Activated naive CD8-positive, alpha-beta T cell treated with anti-CD3 and anti-CD28 coated beads for 36 hours (primary cell): ENCODE measurements around the gene GP1BB. TPM values are rescaled to one million over a fixed set of nuclear protein-coding genes. Genes with fewer than 3 reads are reported as not detected.

ENCODE experiments used
- DNase-seq: peaks from one replicate; pipeline ENCODE4 v3.0.0; 2021
- H3K27ac Mint-ChIP-seq: one replicate; pipeline ENCODE4 v1.8.0; 2022; ENCODE audit warnings: mild to moderate bottlenecking, moderate library complexity, mixed read lengths
- H3K27me3 Mint-ChIP-seq: one replicate; pipeline ENCODE4 v1.8.0; 2022; ENCODE audit warnings: mild to moderate bottlenecking, mixed read lengths
- H3K36me3 Mint-ChIP-seq: one replicate; pipeline ENCODE4 v1.8.0; 2021; ENCODE audit warnings: mild to moderate bottlenecking, mixed read lengths
- H3K4me1 Mint-ChIP-seq: one replicate; pipeline ENCODE4 v1.8.0; 2021; ENCODE audit warnings: mixed read lengths
- H3K4me3 Mint-ChIP-seq: one replicate; pipeline ENCODE4 v1.8.0; 2022; ENCODE audit warnings: mild to moderate bottlenecking, moderate library complexity, mixed read lengths
- H3K9me3 Mint-ChIP-seq: one replicate; pipeline ENCODE4 v1.8.0; 2022; ENCODE audit warnings: mixed read lengths
- total RNA-seq, 2 experiments: library from RNA; stranded (reverse); gene quantifications; one replicate each; pipeline ENCODE4 v1.2.3, GENCODE V29; 2021

GP1BB gene
- total RNA-seq, 2 experiments from 2014 or later, result not detected

- H3K36me3 Mint-ChIP-seq, result no peaks in the 10 kb centered on the region
- H3K4me3 Mint-ChIP-seq, result no peak overlapping the region
- no peak overlapping the region for H3K27ac Mint-ChIP-seq
- peaks cover 78% of the 10 kb centered on the region for H3K27me3 Mint-ChIP-seq
- DNase-seq, result no peak
- H3K4me1 Mint-ChIP-seq, result peaks cover 25% of the 10 kb centered on the region
- H3K9me3 Mint-ChIP-seq, result no peaks in the 10 kb centered on the region
Measured at GRCh38 chr22:19757985-19758895, 34.9 kb downstream of the GP1BB start.

- no peaks in the 10 kb centered on the region for H3K9me3 Mint-ChIP-seq
- H3K27me3 Mint-ChIP-seq, result peaks cover 81% of the 10 kb centered on the region
- H3K4me3 Mint-ChIP-seq, result no peak overlapping the region
- H3K27ac Mint-ChIP-seq, result no peak overlapping the region
- peaks cover 25% of the 10 kb centered on the region for H3K4me1 Mint-ChIP-seq
- no peaks in the 10 kb centered on the region for H3K36me3 Mint-ChIP-seq
- no peak for DNase-seq
Measured at GRCh38 chr22:19758896-19759426, 35.6 kb downstream of the GP1BB start.

GRCh38 chr22:19759427-19760057, 36.2 kb downstream of the GP1BB start:
- Mint-ChIP-seq H3K4me1 (peaks cover 25% of the 10 kb centered on the region), H3K36me3 (no peaks in the 10 kb centered on the region), H3K9me3 (no peaks in the 10 kb centered on the region), H3K4me3 (peak overlapping the region; percentile 78), H3K27me3 (peaks cover 81% of the 10 kb centered on the region), H3K27ac (no peak overlapping the region)
- DNase-seq, result no peak

GRCh38 chr22:19760058-19760950, 37.0 kb downstream of the GP1BB start, which contains the start of gene TBX1:
Gene TBX1, plus strand, starts transcription at chr22:19760778. Its CDS starts 66 bp downstream, at chr22:19760844.
- Mint-ChIP-seq H3K4me3 (peak within 1 kb of the TSS; percentile 78), H3K27ac (no peak within 1 kb of the TSS), H3K9me3 (no peaks in the 10 kb centered on the region), H3K36me3 (no peaks in the 10 kb centered on the region), H3K4me1 (peaks cover 26% of the 10 kb centered on the region), H3K27me3 (peaks cover 81% of the 10 kb centered on the region)
- DNase-seq, result no peak

- H3K36me3 Mint-ChIP-seq, result no peaks in the 10 kb centered on the region
- H3K4me1 Mint-ChIP-seq, result peaks cover 22% of the 10 kb centered on the region
- peak overlapping the region; percentile 45 for H3K4me3 Mint-ChIP-seq
- DNase-seq, result no peak
- H3K27me3 Mint-ChIP-seq, result peaks cover 77% of the 10 kb centered on the region
- no peak overlapping the region for H3K27ac Mint-ChIP-seq
- H3K9me3 Mint-ChIP-seq, result no peaks in the 10 kb centered on the region
Measured at GRCh38 chr22:19760951-19761724, 37.8 kb downstream of the GP1BB start.

GRCh38 chr22:19761725-19762567, 38.6 kb downstream of the GP1BB start:
- DNase-seq, result no peak
- Mint-ChIP-seq H3K27ac (no peak overlapping the region), H3K27me3 (peaks cover 74% of the 10 kb centered on the region), H3K36me3 (no peaks in the 10 kb centered on the region), H3K4me1 (peaks cover 20% of the 10 kb centered on the region), H3K4me3 (peak overlapping the region; percentile 45), H3K9me3 (no peaks in the 10 kb centered on the region)

- H3K27ac Mint-ChIP-seq, result no peak overlapping the region
- peaks cover 74% of the 10 kb centered on the region for H3K27me3 Mint-ChIP-seq
- H3K9me3 Mint-ChIP-seq, result no peaks in the 10 kb centered on the region
- H3K4me3 Mint-ChIP-seq, result no peak overlapping the region
- H3K36me3 Mint-ChIP-seq, result no peaks in the 10 kb centered on the region
- peaks cover 17% of the 10 kb centered on the region for H3K4me1 Mint-ChIP-seq
- DNase-seq, result no peak
Measured at GRCh38 chr22:19762568-19763457, 39.5 kb downstream of the GP1BB start.

GRCh38 chr22:19763458-19764298, 40.3 kb downstream of the GP1BB start:
- DNase-seq, result no peak
- H3K36me3 Mint-ChIP-seq, result no peaks in the 10 kb centered on the region
- H3K4me1 Mint-ChIP-seq, result peaks cover 17% of the 10 kb centered on the region
- peaks cover 78% of the 10 kb centered on the region for H3K27me3 Mint-ChIP-seq
- no peak overlapping the region for H3K27ac Mint-ChIP-seq
- no peak overlapping the region for H3K4me3 Mint-ChIP-seq
- no peaks in the 10 kb centered on the region for H3K9me3 Mint-ChIP-seq

- H3K4me3 Mint-ChIP-seq, result no peak overlapping the region
- H3K27me3 Mint-ChIP-seq, result peaks cover 77% of the 10 kb centered on the region
- peaks cover 17% of the 10 kb centered on the region for H3K4me1 Mint-ChIP-seq
- no peak overlapping the region for H3K27ac Mint-ChIP-seq
- DNase-seq, result no peak
- H3K9me3 Mint-ChIP-seq, result no peaks in the 10 kb centered on the region
- H3K36me3 Mint-ChIP-seq, result no peaks in the 10 kb centered on the region
Measured at GRCh38 chr22:19764299-19764593, 40.9 kb downstream of the GP1BB start.

GRCh38 chr22:19764636-19765476, 41.5 kb downstream of the GP1BB start:
- H3K36me3 Mint-ChIP-seq, result no peaks in the 10 kb centered on the region
- no peak overlapping the region for H3K27ac Mint-ChIP-seq
- H3K4me3 Mint-ChIP-seq, result no peak overlapping the region
- H3K9me3 Mint-ChIP-seq, result no peaks in the 10 kb centered on the region
- no peak for DNase-seq
- peaks cover 12% of the 10 kb centered on the region for H3K4me1 Mint-ChIP-seq
- peaks cover 77% of the 10 kb centered on the region for H3K27me3 Mint-ChIP-seq

GRCh38 chr22:19765477-19766239, 42.3 kb downstream of the GP1BB start:
- Mint-ChIP-seq H3K4me3 (no peak overlapping the region), H3K27ac (no peak overlapping the region), H3K27me3 (peaks cover 79% of the 10 kb centered on the region), H3K36me3 (no peaks in the 10 kb centered on the region), H3K9me3 (no peaks in the 10 kb centered on the region), H3K4me1 (peaks cover 7% of the 10 kb centered on the region)
- DNase-seq, result no peak
